GM18508 (cell line): ENCODE measurements around the gene FFAR2.

Source experiments
- ATAC-seq: cut with Tn5 transposase; IDR thresholded peaks from one replicate; pipeline ENCODE4 v1.9.1; 2021; ENCODE audit warnings: moderate number of reproducible peaks; ENCODE audit not compliant: insufficient read depth, unreplicated experiment

Gene FFAR2

GRCh38 chr19:35478794-35479677 lies 31.0 kb downstream of the FFAR2 start:
- no peak for ATAC-seq

GRCh38 chr19:35483089-35483488 lies 35.0 kb downstream of the FFAR2 start:
- no peak for ATAC-seq

GRCh38 chr19:35484252-35485036 lies 36.4 kb downstream of the FFAR2 start:
- no peak for ATAC-seq

- ATAC-seq, result no peak
These were observed 38.2 kb downstream of the FFAR2 start for GRCh38 chr19:35486268-35486708.

GRCh38 chr19:35487656-35488182 lies 39.7 kb downstream of the FFAR2 start:
- ATAC-seq, result no peak

GRCh38 chr19:35488677-35489076 lies 40.6 kb downstream of the FFAR2 start:
- no peak for ATAC-seq

- ATAC-seq, result no peak
These were observed 42.3 kb downstream of the FFAR2 start, which contains the start of gene KRTDAP for GRCh38 chr19:35490364-35490763. Gene KRTDAP (minus strand): TSS chr19:35490464. CDS start chr19:35490442, 22 bp downstream.

- no peak for ATAC-seq
These were observed 43.8 kb downstream of the FFAR2 start for GRCh38 chr19:35491836-35492360.

GRCh38 chr19:35493971-35494370 lies 45.9 kb downstream of the FFAR2 start:
- no peak for ATAC-seq

GRCh38 chr19:35495107-35496064 lies 47.3 kb downstream of the FFAR2 start:
- ATAC-seq, result no peak

GRCh38 chr19:35497406-35497805 lies 49.3 kb downstream of the FFAR2 start:
- ATAC-seq, result no peak

- no peak for ATAC-seq
These were observed 50.2 kb downstream of the FFAR2 start for GRCh38 chr19:35498220-35498619.

GRCh38 chr19:35498984-35499527 lies 51.0 kb downstream of the FFAR2 start:
- no peak for ATAC-seq

GRCh38 chr19:35500611-35501010 lies 52.6 kb downstream of the FFAR2 start:
- no peak for ATAC-seq
